CD4-positive, alpha-beta memory T cell (primary cell): ENCODE data around the gene PDPN. TPM values are rescaled to one million over a fixed set of nuclear protein-coding genes. Genes with fewer than 3 reads are reported as not detected.

ENCODE experiments used
- CTCF ChIA-PET: fragments of 350-600 bp; sonication (Branson Sonifier 250); formaldehyde crosslinking; loops from one replicate; lab custom pipeline; 2021; ENCODE audit warnings: inconsistent platforms; ENCODE audit not compliant: partially characterized antibody; lab: Charles Lee
- POLR2A ChIA-PET: fragments of 350-600 bp; sonication (Branson Sonifier 250); formaldehyde crosslinking; loops from one replicate; lab custom pipeline; 2021; ENCODE audit not compliant: partially characterized antibody; lab: Charles Lee
- DNase-seq, 5 donors: peaks; one replicate each; pipeline versions ENCODE4 v3.0.0 to v3.0.0-alpha.2; 2020 to 2022; ENCODE audit warnings: mixed read lengths in 1 of 5
- H3K27ac ChIP-seq: one replicate; pipeline ENCODE4 v1.7.0; 2013; ENCODE audit warnings: low read depth, low read length
- H3K27me3 ChIP-seq: 2 replicates; pipeline ENCODE4 v1.7.0; 2013; ENCODE audit warnings: mild to moderate bottlenecking, low read length, moderate library complexity; ENCODE audit not compliant: insufficient read depth
- H3K36me3 ChIP-seq: 2 replicates; pipeline ENCODE4 v1.7.0; 2013; ENCODE audit warnings: mild to moderate bottlenecking, low read length, moderate library complexity; ENCODE audit not compliant: insufficient read depth
- H3K4me1 ChIP-seq: 2 replicates; pipeline ENCODE4 v1.7.0; 2013; ENCODE audit warnings: mild to moderate bottlenecking, low read length, moderate library complexity; ENCODE audit not compliant: insufficient read depth
- H3K4me3 ChIP-seq, 2 donors: one replicate each; pipeline ENCODE4 v1.7.0; 2013; ENCODE audit warnings: low read length in 2 of 2, mild to moderate bottlenecking in 1 of 2
- H3K9me3 ChIP-seq, 2 donors: one replicate each; pipeline ENCODE4 v1.7.0; 2013; ENCODE audit warnings: low read length in 2 of 2, control low read depth in 1 of 2; ENCODE audit not compliant: control insufficient read depth in 1 of 2
- H3K27ac Mint-ChIP-seq, 7 donors: one replicate each; pipeline ENCODE4 v1.8.0; 2020 to 2021; ENCODE audit warnings: mixed read lengths in 7 of 7, mild to moderate bottlenecking in 6 of 7, inconsistent platforms in 3 of 7, moderate library complexity in 3 of 7
- H3K27me3 Mint-ChIP-seq, 2 donors: one replicate each; pipeline ENCODE4 v1.8.0; 2020 to 2021; ENCODE audit warnings: mixed read lengths in 2 of 2
- H3K36me3 Mint-ChIP-seq, 2 donors: one replicate each; pipeline ENCODE4 v1.8.0; 2020 to 2021; ENCODE audit warnings: mixed read lengths in 2 of 2, inconsistent platforms in 1 of 2, mild to moderate bottlenecking in 1 of 2
- H3K4me1 Mint-ChIP-seq, 4 donors: one replicate each; pipeline ENCODE4 v1.8.0; 2020 to 2021; ENCODE audit warnings: mixed read lengths in 4 of 4, mild to moderate bottlenecking in 1 of 4
- H3K4me3 Mint-ChIP-seq, 8 donors: one replicate each; pipeline ENCODE4 v1.8.0; 2020 to 2021; ENCODE audit warnings: mixed read lengths in 8 of 8, mild to moderate bottlenecking in 7 of 8, moderate library complexity in 6 of 8, inconsistent platforms in 3 of 8
- H3K9me3 Mint-ChIP-seq, 8 donors: one replicate each; pipeline ENCODE4 v1.8.0; 2020 to 2021; ENCODE audit warnings: mixed read lengths in 8 of 8, mild to moderate bottlenecking in 5 of 8, inconsistent platforms in 3 of 8, moderate library complexity in 1 of 8
- intact Hi-C: fragments of 100-400 bp; cut with micrococcal nuclease; formaldehyde crosslinking; loops from one replicate; pipeline ENCODE4 v1.15.1; 2023
- polyA plus RNA-seq, 2 donors: library from polyadenylated mRNA; unstranded; fragments of 300-500 nt; fragmentation: Illumina TruSeq; gene quantifications; one replicate each; pipeline ENCODE4 v1.2.3, GENCODE V29; 2021
- total RNA-seq, 2 experiments: library from RNA; stranded (reverse); gene quantifications; one replicate each; pipeline ENCODE4 v1.2.3, GENCODE V29; 2021

The PDPN gene
- total and polyA plus RNA-seq, 4 experiments from 2014 or later, result not detected

GRCh38 chr1:13600762-13601453 is 17.3 kb downstream of the PDPN start:
- ChIA-PET POLR2A (no interaction called here), CTCF (no interaction called here)
- H3K36me3 ChIP-seq, result no peaks in the 10 kb centered on the region
- H3K27ac ChIP-seq, result no peak overlapping the region
- H3K9me3 ChIP-seq, result no peaks in the 10 kb centered on the region
- Mint-ChIP-seq H3K36me3 (no peaks in the 10 kb centered on the region), H3K27ac (no peak overlapping the region), H3K9me3 (peaks cover 0 to 2% (median 0%) of the 10 kb centered on the region in 8 donors), H3K4me3 (no peak overlapping the region), H3K4me1 (no peaks in the 10 kb centered on the region), H3K27me3 (peaks cover 6 to 10% of the 10 kb centered on the region in 2 donors)
- no peak for DNase-seq
- no peaks in the 10 kb centered on the region for H3K4me1 ChIP-seq
- intact Hi-C loops, result no loop called here
- no peaks in the 10 kb centered on the region for H3K27me3 ChIP-seq
- no peak overlapping the region for H3K4me3 ChIP-seq

GRCh38 chr1:13604176-13604575 is 20.5 kb downstream of the PDPN start:
- CTCF ChIA-PET, result no interaction called here

GRCh38 chr1:13604721-13605120 is 21.1 kb downstream of the PDPN start:
- POLR2A ChIA-PET, result no interaction called here
- Histone ChIP-seq H3K4me1 (no peaks in the 10 kb centered on the region), H3K36me3 (no peaks in the 10 kb centered on the region), H3K27me3 (no peaks in the 10 kb centered on the region), H3K27ac (no peak overlapping the region), H3K9me3 (no peaks in the 10 kb centered on the region), H3K4me3 (no peak overlapping the region)
- no peak for DNase-seq
- intact Hi-C loops, result no loop called here
- Mint-ChIP-seq H3K4me1 (no peaks in the 10 kb centered on the region), H3K27me3 (peaks cover 8 to 21% of the 10 kb centered on the region in 2 donors), H3K36me3 (no peaks in the 10 kb centered on the region), H3K9me3 (no peaks in the 10 kb centered on the region), H3K4me3 (no peak overlapping the region), H3K27ac (no peak overlapping the region)
- CTCF ChIA-PET, result no interaction called here

More at GRCh38 chr1:13604176-13604575, 20.5 kb downstream of the PDPN start:
- Histone ChIP-seq H3K4me1 (no peaks in the 10 kb centered on the region), H3K27me3 (no peaks in the 10 kb centered on the region), H3K4me3 (no peak overlapping the region), H3K36me3 (no peaks in the 10 kb centered on the region), H3K9me3 (no peaks in the 10 kb centered on the region), H3K27ac (no peak overlapping the region)
- H3K27me3 Mint-ChIP-seq, result peaks cover 9 to 17% of the 10 kb centered on the region in 2 donors
- H3K9me3 Mint-ChIP-seq, result no peaks in the 10 kb centered on the region
- DNase-seq, result no peak
- POLR2A ChIA-PET, result no interaction called here
- no peak overlapping the region for H3K4me3 Mint-ChIP-seq
- H3K4me1 Mint-ChIP-seq, result no peaks in the 10 kb centered on the region
- H3K27ac Mint-ChIP-seq, result no peak overlapping the region
- intact Hi-C loops, result no loop called here
- no peaks in the 10 kb centered on the region for H3K36me3 Mint-ChIP-seq

- Histone ChIP-seq H3K36me3 (no peaks in the 10 kb centered on the region), H3K27me3 (no peaks in the 10 kb centered on the region), H3K27ac (no peak overlapping the region), H3K9me3 (no peaks in the 10 kb centered on the region), H3K4me1 (no peaks in the 10 kb centered on the region), H3K4me3 (no peak overlapping the region)
- Mint-ChIP-seq H3K27me3 (peaks cover 6 to 20% of the 10 kb centered on the region in 2 donors), H3K4me1 (no peaks in the 10 kb centered on the region), H3K9me3 (no peaks in the 10 kb centered on the region), H3K27ac (no peak overlapping the region), H3K4me3 (no peak overlapping the region), H3K36me3 (no peaks in the 10 kb centered on the region)
- ChIA-PET POLR2A (no interaction called here), CTCF (no interaction called here)
- DNase-seq, result no peak
- intact Hi-C loops, result no loop called here
Measured at GRCh38 chr1:13605159-13605558, 21.5 kb downstream of the PDPN start.

- CTCF ChIA-PET, result no interaction called here
- Histone ChIP-seq H3K36me3 (no peaks in the 10 kb centered on the region), H3K4me3 (no peak overlapping the region), H3K27me3 (no peaks in the 10 kb centered on the region), H3K4me1 (no peaks in the 10 kb centered on the region), H3K9me3 (no peaks in the 10 kb centered on the region), H3K27ac (no peak overlapping the region)
- Mint-ChIP-seq H3K27ac (no peak overlapping the region), H3K27me3 (peaks cover 8 to 19% of the 10 kb centered on the region in 2 donors), H3K9me3 (peaks cover 0 to 4% (median 0%) of the 10 kb centered on the region in 8 donors), H3K4me1 (no peaks in the 10 kb centered on the region), H3K4me3 (no peak overlapping the region), H3K36me3 (no peaks in the 10 kb centered on the region)
- no peak for DNase-seq
- intact Hi-C loops, result no loop called here
- POLR2A ChIA-PET, result no interaction called here
Measured at GRCh38 chr1:13607002-13607401, 23.4 kb downstream of the PDPN start.

GRCh38 chr1:13616234-13616633 is 32.6 kb downstream of the PDPN start:
- H3K27me3 Mint-ChIP-seq, result peaks cover 11 to 17% of the 10 kb centered on the region in 2 donors
- CTCF ChIA-PET, result no interaction called here

GRCh38 chr1:13617108-13617507 is 33.5 kb downstream of the PDPN start:
- no peaks in the 10 kb centered on the region for H3K9me3 ChIP-seq
- intact Hi-C loops, result no loop called here
- peaks cover 8 to 19% of the 10 kb centered on the region in 2 donors for H3K27me3 Mint-ChIP-seq

More at GRCh38 chr1:13616234-13616633, 32.6 kb downstream of the PDPN start:
- Mint-ChIP-seq H3K4me3 (no peak overlapping the region), H3K27ac (no peak overlapping the region), H3K9me3 (peaks cover 0 to 2% (median 0%) of the 10 kb centered on the region in 8 donors), H3K36me3 (no peaks in the 10 kb centered on the region), H3K4me1 (no peaks in the 10 kb centered on the region)
- no peaks in the 10 kb centered on the region for H3K9me3 ChIP-seq
- no peak overlapping the region for H3K4me3 ChIP-seq
- H3K36me3 ChIP-seq, result no peaks in the 10 kb centered on the region
- POLR2A ChIA-PET, result no interaction called here
- intact Hi-C loops, result no loop called here
- DNase-seq, result no peak
- no peaks in the 10 kb centered on the region for H3K4me1 ChIP-seq
- H3K27ac ChIP-seq, result no peak overlapping the region
- no peaks in the 10 kb centered on the region for H3K27me3 ChIP-seq

More at GRCh38 chr1:13617108-13617507, 33.5 kb downstream of the PDPN start:
- Mint-ChIP-seq H3K9me3 (no peaks in the 10 kb centered on the region), H3K36me3 (no peaks in the 10 kb centered on the region), H3K4me1 (no peaks in the 10 kb centered on the region), H3K27ac (no peak overlapping the region), H3K4me3 (no peak overlapping the region)
- Histone ChIP-seq H3K4me3 (no peak overlapping the region), H3K27me3 (no peaks in the 10 kb centered on the region), H3K4me1 (no peaks in the 10 kb centered on the region), H3K27ac (no peak overlapping the region), H3K36me3 (no peaks in the 10 kb centered on the region)
- DNase-seq, result no peak
- POLR2A ChIA-PET, result no interaction called here
- CTCF ChIA-PET, result no interaction called here
